ENCODE results near the gene BCL2L2. TPM values are rescaled to one million over a fixed set of nuclear protein-coding genes. Genes with fewer than 3 reads are reported as not detected.

The BCL2L2 gene
- total RNA-seq, 1 donor from 2014 or later: 21.4 TPM

GRCh38 chr14:23359167-23359626 lies 52.6 kb downstream of the BCL2L2 start:
- Mint-ChIP-seq H3K4me3 (ENCODE audit: unreplicated experiment) (no peak overlapping the region), H3K27ac (ENCODE audit: unreplicated experiment) (no peak overlapping the region), H3K36me3 (ENCODE audit: low read depth, unreplicated experiment) (peaks cover 3% of the 10 kb centered on the region), H3K4me1 (ENCODE audit: low read depth, unreplicated experiment) (no peaks in the 10 kb centered on the region), H3K27me3 (ENCODE audit: low read depth, unreplicated experiment) (peaks cover 15% of the 10 kb centered on the region), H3K9me3 (ENCODE audit: unreplicated experiment) (peaks cover 2% of the 10 kb centered on the region)
- peaks cover 5% of the 10 kb centered on the region for H3K4me1 ChIP-seq (ENCODE audit: insufficient read depth, low read length)
- H3K4me3 ChIP-seq (ENCODE audit: insufficient read depth, low read depth, low read length): no peak overlapping the region
- H3K9ac ChIP-seq (ENCODE audit: low read length): no peak overlapping the region
- H3K4me2 ChIP-seq (ENCODE audit: low read length): no peak overlapping the region
- no peaks in the 10 kb centered on the region for H3K9me3 ChIP-seq (ENCODE audit: insufficient read depth, low read depth, low read length)
- FAIRE-seq (no peak), DNase-seq (ENCODE audit: low read depth) (no peak)
- H3K36me3 ChIP-seq (ENCODE audit: insufficient read depth, low read length): peaks cover 3% of the 10 kb centered on the region
- no peak for TF ChIP-seq CTCF (IDR thresholded peaks at IDR 0.05; ENCODE audit: insufficient read depth, low read depth, low read length)
- TF ChIP-seq EZH2 (IDR thresholded peaks at IDR 0.05; ENCODE audit: insufficient read depth, low read length): no peak
- peaks cover 2% of the 10 kb centered on the region for H3K27me3 ChIP-seq (ENCODE audit: insufficient read depth, low read length)
- H3K79me2 ChIP-seq (ENCODE audit: insufficient read depth, low read length): peaks cover 6% of the 10 kb centered on the region
- H3K27ac ChIP-seq (ENCODE audit: low read depth, low read length): no peak overlapping the region
- peaks cover 5% of the 10 kb centered on the region for H4K20me1 ChIP-seq (ENCODE audit: insufficient read depth, low read length)
- H2AFZ ChIP-seq (ENCODE audit: low read depth, low read length): no peak overlapping the region

GRCh38 chr14:23359722-23360447 lies 53.3 kb downstream of the BCL2L2 start:
- peaks cover 3% of the 10 kb centered on the region for H3K36me3 Mint-ChIP-seq (ENCODE audit: low read depth, unreplicated experiment)
- peaks cover 5% of the 10 kb centered on the region for H4K20me1 ChIP-seq (ENCODE audit: insufficient read depth, low read length)
- no peak overlapping the region for H3K27ac ChIP-seq (ENCODE audit: low read depth, low read length)
- no peaks in the 10 kb centered on the region for H3K9me3 Mint-ChIP-seq (ENCODE audit: unreplicated experiment)
- no peak overlapping the region for H3K27ac Mint-ChIP-seq (ENCODE audit: unreplicated experiment)
- peaks cover 13% of the 10 kb centered on the region for H3K79me2 ChIP-seq (ENCODE audit: insufficient read depth, low read length)
- no peak overlapping the region for H3K4me3 ChIP-seq (ENCODE audit: insufficient read depth, low read depth, low read length)
- H3K4me1 Mint-ChIP-seq (ENCODE audit: low read depth, unreplicated experiment): no peaks in the 10 kb centered on the region
- peaks cover 3% of the 10 kb centered on the region for H3K36me3 ChIP-seq (ENCODE audit: insufficient read depth, low read length)
- TF ChIP-seq CTCF (IDR thresholded peaks at IDR 0.05; ENCODE audit: insufficient read depth, low read depth, low read length) (no peak), EZH2 (IDR thresholded peaks at IDR 0.05; ENCODE audit: insufficient read depth, low read length) (no peak)
- H3K9me3 ChIP-seq (ENCODE audit: insufficient read depth, low read depth, low read length): no peaks in the 10 kb centered on the region
- H2AFZ ChIP-seq (ENCODE audit: low read depth, low read length): no peak overlapping the region
- peaks cover 16% of the 10 kb centered on the region for H3K27me3 Mint-ChIP-seq (ENCODE audit: low read depth, unreplicated experiment)
- DNase-seq (ENCODE audit: low read depth): no peak
- H3K27me3 ChIP-seq (ENCODE audit: insufficient read depth, low read length): peaks cover 2% of the 10 kb centered on the region
- peaks cover 10% of the 10 kb centered on the region for H3K4me1 ChIP-seq (ENCODE audit: insufficient read depth, low read length)
- no peak overlapping the region for H3K9ac ChIP-seq (ENCODE audit: low read length)
- H3K4me3 Mint-ChIP-seq (ENCODE audit: unreplicated experiment): no peak overlapping the region
- FAIRE-seq: no peak
- no peak overlapping the region for H3K4me2 ChIP-seq (ENCODE audit: low read length)

GRCh38 chr14:23360496-23360895 lies 53.9 kb downstream of the BCL2L2 start:
- no peaks in the 10 kb centered on the region for H3K4me1 Mint-ChIP-seq (ENCODE audit: low read depth, unreplicated experiment)
- Histone ChIP-seq H3K27ac (ENCODE audit: low read depth, low read length) (peak overlapping the region; percentile 8), H3K27me3 (ENCODE audit: insufficient read depth, low read length) (peaks cover 2% of the 10 kb centered on the region), H3K4me1 (ENCODE audit: insufficient read depth, low read length) (peaks cover 10% of the 10 kb centered on the region), H3K79me2 (ENCODE audit: insufficient read depth, low read length) (peaks cover 15% of the 10 kb centered on the region), H3K9ac (ENCODE audit: low read length) (no peak overlapping the region), H3K9me3 (ENCODE audit: insufficient read depth, low read depth, low read length) (no peaks in the 10 kb centered on the region), H4K20me1 (ENCODE audit: insufficient read depth, low read length) (peaks cover 5% of the 10 kb centered on the region), H3K4me2 (ENCODE audit: low read length) (no peak overlapping the region), H3K4me3 (ENCODE audit: insufficient read depth, low read depth, low read length) (no peak overlapping the region), H2AFZ (ENCODE audit: low read depth, low read length) (no peak overlapping the region), H3K36me3 (ENCODE audit: insufficient read depth, low read length) (peaks cover 3% of the 10 kb centered on the region)
- H3K4me3 Mint-ChIP-seq (ENCODE audit: unreplicated experiment): no peak overlapping the region
- H3K27ac Mint-ChIP-seq (ENCODE audit: unreplicated experiment): no peak overlapping the region
- FAIRE-seq (no peak), DNase-seq (ENCODE audit: low read depth) (no peak)
- H3K9me3 Mint-ChIP-seq (ENCODE audit: unreplicated experiment): no peaks in the 10 kb centered on the region
- peaks cover 1% of the 10 kb centered on the region for H3K36me3 Mint-ChIP-seq (ENCODE audit: low read depth, unreplicated experiment)
- TF ChIP-seq EZH2 (IDR thresholded peaks at IDR 0.05; ENCODE audit: insufficient read depth, low read length) (no peak), CTCF (IDR thresholded peaks at IDR 0.05; ENCODE audit: insufficient read depth, low read depth, low read length) (no peak)
- peaks cover 12% of the 10 kb centered on the region for H3K27me3 Mint-ChIP-seq (ENCODE audit: low read depth, unreplicated experiment)

Measured in astrocyte (in vitro differentiated cells and primary cell).